ENCODE results near the gene ANO7.

DNA sequence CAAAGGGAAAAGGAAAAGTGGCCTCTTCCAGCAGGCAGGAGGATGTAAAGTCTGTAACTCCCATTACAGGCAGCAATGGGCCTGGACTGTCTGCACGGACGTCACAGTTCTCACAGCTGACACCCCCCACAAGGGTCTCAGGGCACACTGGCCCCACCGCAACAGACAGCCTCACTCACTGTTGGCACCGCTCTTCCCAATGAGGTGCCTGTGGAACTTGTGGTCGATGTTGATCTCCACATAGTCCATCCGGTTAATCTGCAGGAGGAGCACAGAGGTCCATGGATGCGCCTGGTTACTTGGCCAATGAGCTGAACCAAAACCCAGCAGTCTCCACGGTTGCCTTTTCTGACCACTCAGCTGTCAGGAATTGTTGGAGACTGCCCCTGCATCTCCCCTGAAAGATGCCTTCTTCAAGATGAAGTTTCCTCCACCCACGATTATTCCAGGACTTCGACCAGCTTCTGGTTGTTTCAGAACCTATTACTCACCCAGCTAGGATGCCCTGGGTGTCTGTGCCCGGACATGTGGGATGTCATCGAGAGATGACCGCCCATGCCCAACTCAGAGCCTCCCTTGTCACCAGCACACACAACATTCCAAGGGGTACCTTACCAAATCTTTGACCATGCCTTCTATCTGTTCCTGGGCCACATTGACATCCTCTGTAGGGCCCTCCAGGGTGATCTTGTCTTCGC, 64.5 kb downstream of the ANO7 start:
- TF ChIP-seq, protein P1, sequence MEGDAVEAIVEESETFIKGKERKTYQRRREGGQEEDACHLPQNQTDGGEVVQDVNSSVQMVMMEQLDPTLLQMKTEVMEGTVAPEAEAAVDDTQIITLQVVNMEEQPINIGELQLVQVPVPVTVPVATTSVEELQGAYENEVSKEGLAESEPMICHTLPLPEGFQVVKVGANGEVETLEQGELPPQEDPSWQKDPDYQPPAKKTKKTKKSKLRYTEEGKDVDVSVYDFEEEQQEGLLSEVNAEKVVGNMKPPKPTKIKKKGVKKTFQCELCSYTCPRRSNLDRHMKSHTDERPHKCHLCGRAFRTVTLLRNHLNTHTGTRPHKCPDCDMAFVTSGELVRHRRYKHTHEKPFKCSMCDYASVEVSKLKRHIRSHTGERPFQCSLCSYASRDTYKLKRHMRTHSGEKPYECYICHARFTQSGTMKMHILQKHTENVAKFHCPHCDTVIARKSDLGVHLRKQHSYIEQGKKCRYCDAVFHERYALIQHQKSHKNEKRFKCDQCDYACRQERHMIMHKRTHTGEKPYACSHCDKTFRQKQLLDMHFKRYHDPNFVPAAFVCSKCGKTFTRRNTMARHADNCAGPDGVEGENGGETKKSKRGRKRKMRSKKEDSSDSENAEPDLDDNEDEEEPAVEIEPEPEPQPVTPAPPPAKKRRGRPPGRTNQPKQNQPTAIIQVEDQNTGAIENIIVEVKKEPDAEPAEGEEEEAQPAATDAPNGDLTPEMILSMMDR (IDR thresholded peaks at IDR 0.05): no peak
- no peak for TF ChIP-seq POLR2AphosphoS5 (IDR thresholded peaks at IDR 0.05)

Data from prostate gland (tissue), 2 donors.